Neural progenitor cell (in vitro differentiated cells): ENCODE data around the gene TSHZ2.

Experiments
- CTCF ChIP-seq: fragments of 200-600 bp; sonication (generic); IDR thresholded peaks from 2 replicates; pipeline ENCODE4 v1.5.1; 2017; ENCODE audit warnings: antibody characterized with exemption, mild to moderate bottlenecking
- EZH2 ChIP-seq: fragments of 200-600 bp; sonication (generic); IDR thresholded peaks from 2 replicates; pipeline ENCODE4 v1.6.1; 2017; ENCODE audit warnings: antibody characterized with exemption, mild to moderate bottlenecking, moderate library complexity
- EZH2phosphoT487 ChIP-seq: fragments of 200-600 bp; sonication (generic); IDR thresholded peaks from 2 replicates; pipeline ENCODE4 v1.6.1; 2017; ENCODE audit warnings: antibody characterized with exemption

GRCh38 chr20:53345536-53346334 lies 373.6 kb downstream of the TSHZ2 start:
- TF ChIP-seq CTCF (no peak), EZH2 (no peak), EZH2phosphoT487 (no peak)
